H1 (cell line): ENCODE measurements around the gene BTN1A1. TPM values are rescaled to one million over a fixed set of nuclear protein-coding genes. Genes with fewer than 3 reads are reported as not detected.
A peak's percentile ranks its signal among the peaks of the same experiment; 100 is the strongest.

Experiments used
- BACH1 ChIP-seq: IDR thresholded peaks from 2 replicates; pipeline ENCODE4 v1.6.1; 2012; ENCODE audit warnings: low read length, improper control_type of control experiment
- EGR1 ChIP-seq: IDR thresholded peaks from 2 replicates; pipeline ENCODE4 v1.6.1; 2011; ENCODE audit warnings: low read depth, low read length, borderline replicate concordance
- EP300 ChIP-seq, 2 experiments: IDR thresholded peaks; 1 replicate in 1 of 2; 2 replicates in 1 of 2; pipeline ENCODE4 v1.6.1; 2011 to 2012; ENCODE audit warnings: low read depth in 2 of 2, low read length in 2 of 2, mild to moderate bottlenecking in 2 of 2, borderline replicate concordance in 1 of 2, inconsistent platforms in 1 of 2, moderate library complexity in 1 of 2
- EZH2 ChIP-seq: fragments of 200-600 bp; sonication (generic); IDR thresholded peaks from 2 replicates; pipeline ENCODE4 v1.7.1; 2012; ENCODE audit warnings: low read depth, mild to moderate bottlenecking, moderate library complexity, low read length, inconsistent platforms; ENCODE audit not compliant: severe bottlenecking
- GABPA ChIP-seq: IDR thresholded peaks from 2 replicates; pipeline ENCODE4 v1.6.1; 2011; ENCODE audit warnings: mild to moderate bottlenecking, low read length, moderate library complexity, borderline replicate concordance; ENCODE audit not compliant: insufficient read depth
- GTF2F1 ChIP-seq: IDR thresholded peaks from 2 replicates; pipeline ENCODE4 v1.6.1; 2012; ENCODE audit warnings: low read depth, low read length, improper control_type of control experiment, borderline replicate concordance
- RAD21 ChIP-seq, 2 experiments: IDR thresholded peaks in 1 of 2; conservative IDR thresholded peaks in 1 of 2; 2 replicates each; pipeline ENCODE4 v1.6.1; 2011; ENCODE audit warnings: low read depth in 2 of 2, low read length in 2 of 2, improper control_type of control experiment in 1 of 2, inconsistent platforms in 1 of 2, mild to moderate bottlenecking in 1 of 2, moderate library complexity in 1 of 2
- TAF7 ChIP-seq: optimal IDR thresholded peaks from 2 replicates; pipeline ENCODE3; 2011; ENCODE audit warnings: low read depth, mild to moderate bottlenecking, inconsistent platforms, low read length, moderate library complexity, borderline replicate concordance
- ZNF274 ChIP-seq: IDR thresholded peaks from 2 replicates; pipeline ENCODE4 v1.7.0; 2012; ENCODE audit warnings: low read length, borderline replicate concordance; ENCODE audit errors: extremely low read depth
- polyA plus RNA-seq, 7 experiments: library from polyadenylated mRNA; depleted of rRNA in 3 of 7; stranded (reverse) in 5 of 7; unstranded in 2 of 7; fragments of >200 nt in 5 of 7; fragments of 200-250 nt in 2 of 7; gene quantifications; 1 replicate in 5 of 7; 2 replicates in 1 of 7; 4 replicates in 1 of 7; pipeline versions ENCODE4 v1.2.1 to v1.2.3, GENCODE V29; 2011 to 2013; ENCODE audit warnings: missing spikeins in 2 of 7, mixed read lengths in 2 of 7
- total RNA-seq: library from RNA; stranded (reverse); fragmentation: NEBNext Ultra II Directional; extraction: Animal tissue kit (Norgen Biotek cat#: 25700); gene quantifications from 2 replicates; pipeline ENCODE4 v1.2.1, GENCODE V29; 2021
- TF ChIP-seq, protein P1 (sequence below): IDR thresholded peaks from 2 replicates; pipeline ENCODE4 v1.6.1; 2011; ENCODE audit warnings: low read depth, mild to moderate bottlenecking, low read length; ENCODE audit not compliant: insufficient read depth
- TF ChIP-seq, protein P2 (sequence below), 3 experiments: IDR thresholded peaks; 1 replicate in 2 of 3; 2 replicates in 1 of 3; pipeline versions ENCODE4 v1.5.1 to v1.6.1; 2011; ENCODE audit warnings: low read length in 3 of 3, mild to moderate bottlenecking in 3 of 3, inconsistent platforms in 2 of 3, low read depth in 1 of 3, moderate library complexity in 1 of 3; ENCODE audit not compliant: insufficient read depth in 1 of 3; ENCODE audit errors: control extremely low read depth in 1 of 3
- TF ChIP-seq, protein P3 (sequence below): IDR thresholded peaks from 2 replicates; pipeline ENCODE4 v1.6.1; 2012; ENCODE audit warnings: inconsistent platforms

The BTN1A1 gene
- total and polyA plus RNA-seq, 2 of the 8 experiments (the other 6 are each of a cell fraction or from before 2014, with no cell fraction given): 0.28 to 0.35 TPM

DNA sequence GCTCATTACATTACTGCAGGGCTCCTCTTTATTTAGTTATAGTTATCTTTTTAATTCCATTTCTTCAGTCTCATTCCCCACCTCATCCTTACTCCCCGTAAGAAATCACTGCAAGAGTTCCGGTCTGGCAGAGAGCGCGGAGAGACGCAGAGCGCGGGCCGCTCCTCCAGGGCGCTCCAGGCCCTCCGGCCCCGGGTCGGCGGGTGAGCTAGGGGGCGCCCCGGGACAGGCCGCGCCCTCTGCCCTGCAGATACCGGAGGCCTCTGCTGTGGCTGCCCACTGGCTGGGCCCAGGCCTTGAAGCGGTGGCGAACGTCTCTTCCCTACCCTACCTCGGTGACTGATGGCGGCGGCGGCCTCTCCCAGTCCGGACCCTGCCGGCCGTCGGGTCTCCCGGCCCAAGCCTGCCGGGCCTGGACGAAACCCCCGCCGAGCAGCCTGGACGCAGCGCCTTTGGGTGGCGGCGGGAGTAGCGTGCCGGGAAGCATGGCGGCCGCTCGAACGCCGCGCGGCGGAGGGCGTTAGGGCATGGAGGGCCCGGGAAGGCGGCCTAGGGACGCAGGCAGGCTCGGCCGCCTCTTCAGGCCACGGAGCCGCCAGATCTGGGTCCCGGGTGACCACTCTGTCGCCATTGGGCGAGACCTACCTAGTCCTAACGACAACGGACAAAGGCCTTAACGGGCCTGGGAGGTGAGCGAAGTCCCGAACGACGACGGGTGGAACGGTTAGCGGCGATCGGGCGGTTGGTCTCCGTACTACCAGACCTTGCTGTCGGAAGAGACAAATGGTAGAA lies 21.7 kb downstream of the BTN1A1 start (continued):
- TF ChIP-seq, protein P1, sequence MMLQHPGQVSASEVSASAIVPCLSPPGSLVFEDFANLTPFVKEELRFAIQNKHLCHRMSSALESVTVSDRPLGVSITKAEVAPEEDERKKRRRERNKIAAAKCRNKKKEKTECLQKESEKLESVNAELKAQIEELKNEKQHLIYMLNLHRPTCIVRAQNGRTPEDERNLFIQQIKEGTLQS: no peak
- TF ChIP-seq GABPA (no peak), GTF2F1 (no peak), EZH2 (no peak), EGR1 (no peak), ZNF274 (no peak), RAD21 (IDR thresholded peaks at IDR 0.05 in 1 of 2, conservative IDR thresholded peaks at IDR 0.05 in 1 of 2; ENCODE audit: low read depth in 2 of 2, low read length in 2 of 2) (peak; percentile 34 to 53; a peak in 3 of 4 replicates), EP300 (IDR thresholded peaks at IDR 0.05; ENCODE audit: borderline replicate concordance in 1 of 2, low read depth in 2 of 2, low read length in 2 of 2) (no peak), BACH1 (no peak), TAF7 (peak; percentile 24)
- TF ChIP-seq, protein P2, sequence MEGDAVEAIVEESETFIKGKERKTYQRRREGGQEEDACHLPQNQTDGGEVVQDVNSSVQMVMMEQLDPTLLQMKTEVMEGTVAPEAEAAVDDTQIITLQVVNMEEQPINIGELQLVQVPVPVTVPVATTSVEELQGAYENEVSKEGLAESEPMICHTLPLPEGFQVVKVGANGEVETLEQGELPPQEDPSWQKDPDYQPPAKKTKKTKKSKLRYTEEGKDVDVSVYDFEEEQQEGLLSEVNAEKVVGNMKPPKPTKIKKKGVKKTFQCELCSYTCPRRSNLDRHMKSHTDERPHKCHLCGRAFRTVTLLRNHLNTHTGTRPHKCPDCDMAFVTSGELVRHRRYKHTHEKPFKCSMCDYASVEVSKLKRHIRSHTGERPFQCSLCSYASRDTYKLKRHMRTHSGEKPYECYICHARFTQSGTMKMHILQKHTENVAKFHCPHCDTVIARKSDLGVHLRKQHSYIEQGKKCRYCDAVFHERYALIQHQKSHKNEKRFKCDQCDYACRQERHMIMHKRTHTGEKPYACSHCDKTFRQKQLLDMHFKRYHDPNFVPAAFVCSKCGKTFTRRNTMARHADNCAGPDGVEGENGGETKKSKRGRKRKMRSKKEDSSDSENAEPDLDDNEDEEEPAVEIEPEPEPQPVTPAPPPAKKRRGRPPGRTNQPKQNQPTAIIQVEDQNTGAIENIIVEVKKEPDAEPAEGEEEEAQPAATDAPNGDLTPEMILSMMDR (IDR thresholded peaks at IDR 0.05; ENCODE audit: control extremely low read depth in 1 of 3, insufficient read depth in 1 of 3, low read depth in 1 of 3, low read length in 3 of 3): peak; percentile 27 to 38 (median 27); a peak in 3 of 4 replicates
- TF ChIP-seq, protein P3, sequence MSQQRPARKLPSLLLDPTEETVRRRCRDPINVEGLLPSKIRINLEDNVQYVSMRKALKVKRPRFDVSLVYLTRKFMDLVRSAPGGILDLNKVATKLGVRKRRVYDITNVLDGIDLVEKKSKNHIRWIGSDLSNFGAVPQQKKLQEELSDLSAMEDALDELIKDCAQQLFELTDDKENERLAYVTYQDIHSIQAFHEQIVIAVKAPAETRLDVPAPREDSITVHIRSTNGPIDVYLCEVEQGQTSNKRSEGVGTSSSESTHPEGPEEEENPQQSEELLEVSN: peak; percentile 53; the same call in 1 of the 2 replicates
- TF ChIP-seq, all 59 proteins: peak for 19
